Stimulated activated CD8-positive, alpha-beta memory T cell treated with anti-CD3 and anti-CD28 coated beads, Interleukin-7, amount 100 ng/mL, for 48 hours (primary cell): ENCODE measurements around the gene HOGA1.
A peak's percentile ranks its signal among the peaks of the same experiment; 100 is the strongest.
"Not testable (repeated sequence)": the region's sequence is repeated elsewhere in the genome, so short reads cannot be mapped to it uniquely, and the experiment has no call there.

Source experiments
- DNase-seq, 2 donors: peaks; one replicate each; pipeline ENCODE4 v3.0.0-alpha.2; 2020; ENCODE audit warnings: low read depth in 1 of 2; ENCODE audit errors: extremely low read depth in 1 of 2

Gene HOGA1

GRCh38 chr10:97554336-97554735, 29.9 kb upstream of the HOGA1 start:
- not testable (repeated sequence) for DNase-seq

- DNase-seq: not testable (repeated sequence)
These were observed 28.6 kb upstream of the HOGA1 start for GRCh38 chr10:97555541-97555940.

- not testable (repeated sequence) for DNase-seq
These were observed 23.3 kb upstream of the HOGA1 start for GRCh38 chr10:97560731-97561381.

- DNase-seq: not testable (repeated sequence)
These were observed 22.7 kb upstream of the HOGA1 start for GRCh38 chr10:97561386-97562077.

GRCh38 chr10:97562329-97562728, 21.9 kb upstream of the HOGA1 start:
- DNase-seq: not testable (repeated sequence)

- DNase-seq: no peak
These were observed 20.9 kb upstream of the HOGA1 start for GRCh38 chr10:97563337-97563736.

GRCh38 chr10:97564776-97565175, 19.4 kb upstream of the HOGA1 start:
- no peak for DNase-seq

GRCh38 chr10:97566336-97566996, 17.7 kb upstream of the HOGA1 start:
- no peak for DNase-seq

GRCh38 chr10:97567891-97568290, 16.3 kb upstream of the HOGA1 start:
- DNase-seq: no peak

- no peak for DNase-seq
These were observed 13.9 kb upstream of the HOGA1 start for GRCh38 chr10:97570146-97570788.

GRCh38 chr10:97570789-97571471, 13.3 kb upstream of the HOGA1 start:
- DNase-seq: no peak

- DNase-seq: no peak
These were observed 12.6 kb upstream of the HOGA1 start for GRCh38 chr10:97571622-97572021.

- DNase-seq: peak in 1 of 2 donors; percentile 42
These were observed 11.8 kb upstream of the HOGA1 start, which contains the start of gene ANKRD2 for GRCh38 chr10:97572214-97572989. Gene ANKRD2, plus strand, starts transcription at chr10:97572779. Its CDS starts 10 bp downstream, at chr10:97572789.

- no peak for DNase-seq
These were observed 11.2 kb upstream of the HOGA1 start for GRCh38 chr10:97573021-97573420.

- DNase-seq: no peak
These were observed 10.5 kb upstream of the HOGA1 start for GRCh38 chr10:97573672-97574071.

- DNase-seq: no peak
These were observed 9.6 kb upstream of the HOGA1 start for GRCh38 chr10:97574374-97575126.

GRCh38 chr10:97575127-97575668, 9.0 kb upstream of the HOGA1 start:
- no peak for DNase-seq

- not testable (repeated sequence) for DNase-seq
These were observed 7.7 kb upstream of the HOGA1 start for GRCh38 chr10:97576487-97576886.

GRCh38 chr10:97577701-97578100, 6.5 kb upstream of the HOGA1 start:
- no peak for DNase-seq
